GM18907 (cell line): ENCODE data around the gene KLHL4.
"Not testable (repeated sequence)": the region's sequence is repeated elsewhere in the genome, so short reads cannot be mapped to it uniquely, and the experiment has no call there.

Experiments
- ATAC-seq: cut with Tn5 transposase; IDR thresholded peaks from one replicate; pipeline ENCODE4 v1.9.1; 2021; ENCODE audit warnings: mild to moderate bottlenecking, moderate library complexity; ENCODE audit not compliant: unreplicated experiment

The KLHL4 gene

GRCh38 chrX:87661761-87662160 lies 144.2 kb downstream of the KLHL4 start:
- ATAC-seq, result no peak

GRCh38 chrX:87663421-87663820 lies 145.8 kb downstream of the KLHL4 start:
- no peak for ATAC-seq

- ATAC-seq, result no peak
Measured at GRCh38 chrX:87664381-87664780, 146.8 kb downstream of the KLHL4 start.

DNA sequence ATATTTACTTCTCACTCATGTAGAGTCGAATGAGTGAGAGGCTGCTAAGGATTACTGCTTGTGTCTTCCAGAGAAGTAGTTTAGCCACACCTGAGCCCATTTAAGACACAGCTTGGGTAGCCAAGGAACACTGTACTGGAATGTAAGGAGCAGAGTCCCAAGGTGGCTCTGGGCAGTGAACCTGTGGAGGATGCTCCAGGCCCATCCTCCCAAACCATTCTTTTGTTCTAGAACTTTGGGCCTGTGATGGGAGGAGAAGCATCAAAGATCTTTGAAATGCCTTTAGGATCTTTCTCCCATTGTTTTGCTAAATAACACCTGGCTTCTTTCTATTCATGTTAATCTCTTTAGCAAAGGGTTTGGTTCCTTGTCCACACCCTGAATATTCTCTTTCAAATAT lies 162.2 kb downstream of the KLHL4 start:
- no peak for ATAC-seq

GRCh38 chrX:87687703-87688102 lies 170.1 kb downstream of the KLHL4 start:
- no peak for ATAC-seq

DNA sequence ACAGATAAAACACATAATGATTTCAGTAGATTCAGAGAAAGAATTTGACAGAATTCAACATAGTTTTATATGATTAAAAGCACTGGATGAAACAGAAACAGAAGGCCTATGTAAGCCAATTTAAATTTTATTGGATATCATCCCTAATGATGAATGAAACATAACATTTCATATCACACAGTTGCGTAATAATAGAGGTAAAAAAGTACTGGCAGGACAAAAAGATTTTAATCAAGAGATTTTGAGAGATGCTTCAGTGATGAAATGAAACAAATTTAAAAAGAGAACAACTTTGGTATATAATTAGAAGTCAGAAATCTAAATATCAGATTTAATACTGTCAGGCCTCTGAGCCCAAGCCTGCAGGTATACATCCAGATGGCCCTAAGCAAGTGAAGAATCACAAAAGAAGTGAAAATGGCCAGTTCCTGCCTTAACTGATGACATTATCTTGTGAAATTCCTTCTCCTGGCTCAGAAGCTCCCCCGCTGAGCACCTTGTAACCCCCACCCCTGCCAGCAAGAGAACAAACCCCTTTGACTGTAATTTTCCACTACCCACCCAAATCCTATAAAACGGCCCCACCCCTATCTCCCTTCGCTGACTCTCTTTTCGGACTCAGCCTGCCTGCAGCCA lies 170.6 kb downstream of the KLHL4 start:
- not testable (repeated sequence) for ATAC-seq

DNA sequence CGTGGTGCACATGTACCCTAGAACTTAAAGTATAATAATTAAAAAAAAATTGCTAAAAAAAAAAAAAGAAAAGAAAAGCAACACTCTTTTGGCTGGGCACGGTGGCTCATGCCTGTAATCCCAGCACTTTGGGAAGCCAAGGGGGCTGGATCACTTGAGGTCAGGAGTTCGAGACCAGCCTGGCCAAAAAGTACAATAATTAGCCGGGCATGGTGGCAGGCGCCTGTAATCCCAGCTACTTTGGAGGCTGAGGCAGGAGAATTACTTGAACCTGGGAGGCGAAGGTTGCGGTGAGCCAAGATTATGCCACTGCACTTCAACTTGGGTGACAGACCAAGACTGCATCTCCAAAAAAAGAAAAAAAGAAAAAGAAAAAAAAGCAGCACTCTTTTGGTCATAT lies 171.6 kb downstream of the KLHL4 start:
- not testable (repeated sequence) for ATAC-seq

GRCh38 chrX:87693204-87693603 lies 175.6 kb downstream of the KLHL4 start:
- ATAC-seq, result no peak

DNA sequence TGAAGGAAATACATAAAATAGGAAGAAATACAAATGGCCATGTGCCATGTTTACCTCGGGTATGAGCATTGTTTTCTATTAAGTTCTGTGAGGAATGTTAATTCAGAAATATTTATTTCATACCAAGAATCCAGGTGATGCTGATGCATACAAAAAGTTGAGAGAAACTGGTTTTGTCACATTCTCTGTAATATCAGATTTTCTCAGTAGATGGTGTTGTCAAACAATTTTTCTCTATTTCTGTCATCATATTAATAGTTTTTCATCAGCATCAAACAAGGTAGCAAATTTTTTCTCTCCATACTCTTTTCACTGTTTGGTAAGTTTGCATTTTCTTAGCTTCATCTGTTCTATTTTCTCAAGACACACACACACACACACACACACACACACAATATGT lies 179.8 kb downstream of the KLHL4 start:
- no peak for ATAC-seq

GRCh38 chrX:87702795-87703194 lies 185.2 kb downstream of the KLHL4 start:
- no peak for ATAC-seq

- not testable (repeated sequence) for ATAC-seq
Measured at GRCh38 chrX:87703469-87703868, 185.9 kb downstream of the KLHL4 start.

DNA sequence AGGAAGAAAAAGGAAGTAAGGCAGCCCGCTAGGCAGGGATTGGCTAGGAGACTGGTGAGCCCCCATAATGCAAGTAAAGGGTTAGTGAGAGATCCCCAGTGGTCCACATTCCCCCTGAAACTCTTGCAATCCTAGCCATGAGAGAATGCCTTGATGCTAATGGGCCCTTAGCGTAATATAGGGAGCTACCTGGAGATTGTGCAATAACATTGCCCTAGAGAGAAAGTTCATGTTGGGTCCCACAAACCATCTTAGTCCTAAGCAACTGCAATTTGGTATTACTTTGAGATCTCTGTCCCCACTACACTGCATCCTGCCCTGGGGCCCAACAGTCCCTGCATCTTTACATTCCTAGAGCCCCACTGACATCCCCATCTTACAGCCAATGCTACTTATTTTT lies 188.5 kb downstream of the KLHL4 start:
- no peak for ATAC-seq

- no peak for ATAC-seq
Measured at GRCh38 chrX:87710580-87710979, 193.0 kb downstream of the KLHL4 start.
